Measurements from ENCODE around the gene RANBP9. TPM values are rescaled to one million over a fixed set of nuclear protein-coding genes. Genes with fewer than 3 reads are reported as not detected.

RANBP9 gene
- polyA plus RNA-seq, 3 donors = 46.6 to 48.8 (median 48.0) TPM

DNA sequence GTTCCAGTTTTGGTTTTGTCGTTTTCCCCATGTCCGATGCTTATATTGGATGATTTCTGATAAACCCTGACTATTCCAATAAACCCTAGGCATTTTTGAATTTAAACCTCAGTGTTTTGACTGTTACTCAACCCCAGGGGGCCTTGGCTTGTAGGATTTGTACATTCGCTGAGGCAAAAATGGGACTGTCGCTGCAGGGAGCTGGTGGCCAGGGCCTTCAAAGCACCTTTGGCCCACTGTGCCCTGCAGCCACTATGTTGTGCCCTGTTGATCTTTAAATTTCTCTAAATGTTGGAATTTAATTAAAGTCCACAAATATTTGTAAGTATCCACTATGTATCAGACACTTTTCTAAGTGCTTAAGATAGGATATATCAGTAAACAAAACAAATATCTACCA, 106.0 kb downstream of the RANBP9 start:
- no peak for DNase-seq (ENCODE audit: low read depth in 3 of 3, low spot score in 2 of 3)

- no peak for DNase-seq (ENCODE audit: low read depth in 3 of 3, low spot score in 2 of 3)
Measured at GRCh38 chr6:13604546-13605416, 106.9 kb downstream of the RANBP9 start.

- DNase-seq (ENCODE audit: low read depth in 3 of 3, low spot score in 2 of 3) = no peak
Measured at GRCh38 chr6:13604135-13604534, 107.5 kb downstream of the RANBP9 start.

- DNase-seq (ENCODE audit: low read depth in 3 of 3, low spot score in 2 of 3) = no peak
Measured at GRCh38 chr6:13600036-13600435, 111.6 kb downstream of the RANBP9 start.

DNA sequence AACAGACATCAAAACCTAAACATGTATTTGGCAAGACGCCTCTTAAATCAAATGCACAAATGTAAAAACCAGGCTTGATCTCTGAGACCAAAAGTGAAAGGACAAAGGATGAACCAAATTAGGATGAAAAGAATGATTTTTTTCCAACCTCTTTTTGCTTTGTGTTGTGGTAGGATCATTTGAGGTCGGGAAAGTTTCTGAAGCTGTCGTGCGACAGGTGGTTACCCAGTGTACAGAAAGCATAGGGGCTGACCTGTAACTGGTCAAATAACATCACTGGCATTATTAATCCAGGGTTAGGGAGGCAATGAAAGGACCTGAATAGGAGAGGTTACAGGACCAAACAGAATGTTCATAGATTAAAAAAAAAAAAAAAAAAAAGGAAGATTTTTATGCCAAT, 114.6 kb downstream of the RANBP9 start:
- no peak for DNase-seq (ENCODE audit: low read depth in 3 of 3, low spot score in 2 of 3)

DNA sequence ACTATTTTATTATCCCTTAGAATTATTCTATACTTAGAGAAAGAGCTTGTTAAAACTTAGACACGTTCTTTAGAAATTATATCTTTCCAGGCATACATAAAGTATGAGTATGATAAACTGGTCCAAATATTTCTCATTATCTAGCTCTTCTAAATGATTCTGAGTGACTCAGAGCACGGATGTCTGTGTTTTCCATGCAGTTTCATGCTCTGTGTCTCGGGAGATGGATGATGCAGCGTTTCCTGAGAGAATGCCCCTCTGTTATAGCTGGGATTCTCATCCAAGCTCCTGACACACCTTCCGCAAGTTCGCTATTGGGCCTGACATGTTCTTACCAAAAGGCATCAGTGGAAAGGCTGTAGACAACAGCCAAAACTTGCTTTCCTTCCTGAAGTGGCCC, 117.9 kb downstream of the RANBP9 start:
- DNase-seq (ENCODE audit: low read depth in 3 of 3, low spot score in 2 of 3) = no peak

- no peak for DNase-seq (ENCODE audit: low read depth in 3 of 3, low spot score in 2 of 3)
Measured at GRCh38 chr6:13593103-13593502, 118.5 kb downstream of the RANBP9 start.

DNA sequence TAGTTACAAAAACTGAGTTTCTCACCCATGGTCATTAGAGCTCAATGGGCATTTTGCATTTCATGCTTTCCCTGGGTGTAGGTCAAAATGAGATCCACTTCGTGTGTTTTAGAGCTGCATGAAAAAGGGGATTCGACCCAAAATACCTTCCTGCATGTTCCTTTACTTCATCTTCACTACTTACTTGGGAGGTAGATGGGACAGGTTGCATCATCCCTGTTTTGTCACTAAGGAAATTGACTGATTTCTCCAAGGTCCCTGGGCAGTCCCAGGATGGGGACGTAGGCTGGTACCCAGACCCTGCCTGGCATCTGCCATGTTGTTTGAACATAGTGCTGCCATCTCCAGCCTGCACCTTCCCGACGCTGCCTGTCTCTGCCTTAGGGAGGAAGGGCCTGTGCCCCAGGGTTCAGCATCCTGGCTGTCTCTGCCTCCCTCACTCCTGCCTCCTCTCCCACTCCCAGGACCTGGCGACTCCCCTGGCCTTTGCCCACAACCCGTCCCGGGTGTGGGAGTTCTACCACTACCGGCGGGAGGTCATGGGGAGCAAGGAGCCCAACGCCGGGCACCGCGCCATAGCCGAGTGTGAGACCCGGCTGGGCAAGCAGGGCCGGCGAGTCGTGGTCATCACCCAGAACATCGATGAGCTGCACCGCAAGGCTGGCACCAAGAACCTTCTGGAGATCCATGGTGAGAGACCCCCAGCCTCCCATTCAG, 120.3 kb downstream of the RANBP9 start:
- no peak for DNase-seq (ENCODE audit: low read depth in 3 of 3, low spot score in 2 of 3)

DNA sequence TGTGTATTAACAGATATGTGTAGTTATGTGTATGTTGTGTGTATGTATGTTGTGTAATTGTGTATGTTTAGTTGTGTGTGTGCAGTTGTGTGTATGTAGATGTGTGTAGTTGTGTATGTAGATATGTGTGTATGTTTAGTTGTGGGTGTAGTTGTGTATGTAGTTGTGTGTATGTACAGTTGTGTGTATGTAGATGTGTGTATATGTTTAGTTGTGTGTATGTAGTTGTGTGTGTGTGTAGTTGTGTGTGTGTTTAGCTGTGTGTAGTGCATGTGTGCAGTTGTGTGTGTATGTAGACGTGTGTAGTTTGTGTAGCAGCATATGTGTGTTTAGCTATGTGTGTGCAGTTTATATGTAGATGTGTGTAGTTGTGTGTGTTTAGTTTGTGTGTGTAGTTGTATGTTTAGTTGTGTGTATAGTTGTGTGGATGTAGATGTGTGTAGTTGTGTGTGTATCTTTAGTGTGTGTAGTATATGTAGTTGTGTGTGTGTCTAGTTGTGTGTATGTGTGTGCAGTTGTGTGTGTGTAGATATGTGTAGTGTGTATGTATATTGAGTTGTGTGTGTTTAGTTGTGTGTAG, 121.0 kb downstream of the RANBP9 start:
- DNase-seq (ENCODE audit: low read depth in 3 of 3, low spot score in 2 of 3) = no peak

DNA sequence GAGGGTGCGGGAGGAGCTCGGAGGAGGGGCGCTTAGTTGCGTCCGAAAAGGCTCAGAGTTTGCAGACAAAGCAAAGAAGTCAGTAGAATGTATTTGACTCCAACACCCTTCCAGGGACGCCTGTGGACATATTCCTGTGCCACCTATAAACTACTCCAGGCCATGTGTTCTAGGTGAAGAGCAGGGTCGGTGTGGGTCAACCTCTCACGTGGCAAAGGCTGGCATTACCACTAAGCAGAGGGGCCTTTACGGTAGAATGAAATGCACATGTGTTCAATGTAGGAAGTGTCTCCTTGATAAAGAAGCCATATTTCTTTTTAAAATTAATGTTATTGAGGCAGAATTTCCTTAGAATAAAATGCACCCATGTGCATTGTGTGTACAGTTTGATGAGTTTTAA, 121.8 kb downstream of the RANBP9 start:
- DNase-seq (ENCODE audit: low read depth in 3 of 3, low spot score in 2 of 3) = no peak

GRCh38 chr6:13586603-13587542, 124.8 kb downstream of the RANBP9 start:
- DNase-seq (ENCODE audit: low read depth in 3 of 3, low spot score in 2 of 3) = no peak

- no peak for DNase-seq (ENCODE audit: low read depth in 3 of 3, low spot score in 2 of 3)
Measured at GRCh38 chr6:13581700-13582229, 129.9 kb downstream of the RANBP9 start.

- DNase-seq (ENCODE audit: low read depth in 3 of 3, low spot score in 2 of 3) = no peak
Measured at GRCh38 chr6:13579911-13580310, 131.7 kb downstream of the RANBP9 start.

DNA sequence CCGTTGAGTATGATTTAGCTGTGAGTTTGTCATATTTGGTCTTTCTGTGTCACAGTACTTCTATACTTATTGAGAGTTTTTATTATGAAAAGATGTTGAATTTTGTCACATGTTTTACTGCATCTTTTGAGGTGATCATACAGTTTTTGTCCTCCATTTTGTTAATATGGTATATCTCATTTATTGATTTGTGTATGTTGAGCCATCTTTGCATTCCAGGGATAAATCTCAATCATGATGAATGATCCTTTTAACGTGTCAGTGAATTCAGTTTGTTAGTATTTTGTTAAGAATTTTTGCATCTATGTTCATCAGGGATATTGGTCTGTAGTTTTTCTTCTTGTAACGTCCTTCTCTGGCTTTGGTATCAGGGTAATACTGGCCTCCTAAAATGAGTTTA, 133.7 kb downstream of the RANBP9 start:
- no peak for DNase-seq (ENCODE audit: low read depth in 3 of 3, low spot score in 2 of 3)

DNA sequence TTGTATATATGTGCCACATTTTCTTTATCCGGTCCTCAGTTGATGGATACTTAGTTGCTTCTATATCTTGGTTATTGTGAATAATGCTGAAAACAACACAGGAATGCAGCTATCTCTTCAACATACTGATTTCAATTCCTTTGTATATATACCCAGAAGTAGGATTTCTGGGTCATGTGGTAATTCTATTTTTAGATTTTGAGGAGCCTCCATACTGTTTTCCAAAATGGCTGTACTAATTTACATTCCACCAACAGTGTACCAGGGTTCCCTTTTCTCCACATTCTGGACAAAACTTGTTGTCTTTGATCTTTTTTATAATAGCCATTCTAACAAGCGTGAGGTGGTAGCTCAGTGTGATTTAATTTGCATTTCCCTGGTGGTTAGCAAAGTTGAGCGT, 135.6 kb downstream of the RANBP9 start:
- no peak for DNase-seq (ENCODE audit: low read depth in 3 of 3, low spot score in 2 of 3)

DNA sequence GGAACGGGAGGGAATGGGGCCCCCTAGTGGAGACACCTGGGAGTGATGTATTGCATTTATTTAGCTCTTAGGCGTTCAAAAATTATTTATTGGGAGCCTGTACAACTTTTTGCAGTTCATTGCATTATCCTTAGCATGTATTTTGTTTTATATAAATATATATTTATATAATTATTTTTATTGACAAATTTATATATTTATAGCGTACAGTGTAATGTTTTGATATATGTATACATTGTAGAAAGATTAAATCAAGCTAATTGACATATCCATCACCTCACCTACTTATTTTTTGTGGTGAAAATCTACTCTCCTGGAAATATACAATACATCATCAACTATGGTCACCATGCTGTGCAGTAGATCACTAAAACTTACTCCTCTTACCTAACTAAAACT, 136.3 kb downstream of the RANBP9 start:
- no peak for DNase-seq (ENCODE audit: low read depth in 3 of 3, low spot score in 2 of 3)

DNA sequence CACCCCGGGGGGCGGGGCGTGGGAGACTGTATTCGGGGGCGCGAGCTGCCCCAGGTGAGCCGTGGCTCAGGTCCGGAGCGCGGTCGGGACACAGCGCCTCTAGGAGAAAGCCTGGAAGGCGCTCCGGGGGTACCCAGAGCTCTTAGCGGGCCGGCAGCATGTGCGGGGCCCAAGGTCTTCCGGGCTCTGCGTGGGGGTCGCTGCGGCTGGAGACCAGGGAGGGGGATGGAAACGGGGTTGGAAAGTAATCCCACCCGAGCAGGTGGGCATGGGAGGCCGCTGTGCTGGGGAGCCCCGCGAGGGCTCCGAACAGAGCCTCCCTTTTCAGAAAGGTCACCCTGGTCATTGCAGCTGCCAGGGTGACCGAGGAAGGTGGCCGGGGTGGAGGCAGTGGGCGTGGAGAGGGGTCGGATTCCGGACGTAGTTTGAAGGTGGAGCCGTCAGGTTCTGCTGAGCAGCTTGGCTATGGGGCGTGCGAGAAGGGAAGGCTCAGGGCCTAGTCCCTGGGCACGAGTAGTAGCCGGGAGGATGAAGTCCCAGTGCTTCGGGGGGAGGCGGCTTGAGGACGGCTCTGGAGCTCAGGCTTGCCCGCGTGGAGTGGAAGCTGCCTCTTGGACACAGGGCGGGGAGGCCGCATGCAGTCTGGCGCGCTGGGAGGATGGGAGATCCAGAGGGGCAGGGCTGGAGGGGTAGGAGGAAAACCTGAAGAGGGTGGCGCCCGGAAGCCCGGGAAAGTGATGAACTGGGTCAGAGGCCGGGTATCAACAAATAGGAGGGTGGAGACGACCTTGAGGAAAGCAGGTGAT, 136.9 kb downstream of the RANBP9 start, which contains the start of gene SIRT5:
SIRT5 (plus strand) TSS at position 31 of the 806 bp plus-strand sequence. CDS start 9,510 bp downstream, outside the sequence.
- peak; percentile 61 to 74 (median 67) for DNase-seq (ENCODE audit: low read depth in 3 of 3, low spot score in 2 of 3)

DNA sequence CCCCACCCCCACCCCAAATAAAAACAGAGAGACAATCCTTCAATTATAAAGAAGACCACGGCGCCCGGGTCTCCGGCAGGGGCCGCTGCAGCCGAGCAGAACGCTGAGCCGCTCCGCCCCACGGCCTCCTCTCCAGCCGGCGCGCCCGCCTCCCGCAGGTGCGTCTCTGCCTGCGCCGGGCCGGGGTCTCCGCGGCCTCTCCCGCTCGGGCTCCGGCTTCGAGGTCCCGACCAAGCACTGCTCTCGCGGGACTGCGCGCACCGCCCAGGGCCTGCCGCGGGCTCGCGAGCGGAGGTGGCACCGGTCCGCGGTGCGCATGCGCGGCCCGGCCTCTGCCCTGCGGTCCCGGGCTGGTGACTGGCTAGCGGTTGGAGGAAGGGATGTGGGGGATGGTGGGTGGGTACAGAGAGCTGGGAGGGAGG, 137.5 kb downstream of the RANBP9 start:
- peak; percentile 84 to 90 (median 85) for DNase-seq (ENCODE audit: low read depth in 3 of 3, low spot score in 2 of 3)

DNA sequence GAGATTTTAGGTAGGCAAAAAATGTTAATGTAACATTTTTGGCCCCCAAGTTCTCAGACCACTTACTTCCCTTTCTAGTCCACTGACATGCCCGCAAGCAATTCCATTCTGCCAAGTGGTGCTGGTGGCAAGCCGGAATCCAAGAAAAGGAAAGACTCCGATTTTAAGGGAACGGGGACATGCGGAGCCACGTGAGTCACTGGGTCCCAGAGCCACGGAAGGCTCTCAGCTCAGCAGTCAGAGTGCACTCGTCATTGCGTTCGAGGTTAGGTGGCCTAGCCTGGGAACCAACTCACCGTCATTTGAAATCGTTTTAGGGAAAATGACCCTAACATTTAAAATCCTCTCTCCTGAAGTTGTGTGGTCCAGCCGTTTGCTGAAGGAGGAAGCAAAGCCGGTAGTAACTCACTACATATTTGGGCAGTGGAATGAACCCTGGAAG, 137.9 kb downstream of the RANBP9 start:
- DNase-seq (ENCODE audit: low read depth in 3 of 3, low spot score in 2 of 3) = peak in 1 of 3 donors; percentile 21

Data from right renal cortex interstitium (tissue), 3 donors.